WTC11 (cell line): ENCODE results near the gene BRD4. TPM values are rescaled to one million over a fixed set of nuclear protein-coding genes. Genes with fewer than 3 reads are reported as not detected.

Source experiments
- ATAC-seq: fragments of 200-7000 bp; cut with Tn5 transposase; 2 replicates; pipeline ENCODE4 v1.10.0; 2021; ENCODE audit warnings: mild to moderate bottlenecking, moderate library complexity
- CTCF ChIA-PET: fragments of 300-600 bp; sonication (Branson Sonifier 250); formaldehyde crosslinking; loops from one replicate; lab custom pipeline; 2021; ENCODE audit warnings: antibody characterized with exemption; lab: Charles Lee
- POLR2A ChIA-PET: fragments of 350-600 bp; sonication (Branson Sonifier 250); formaldehyde crosslinking; loops from one replicate; lab custom pipeline; 2021; ENCODE audit warnings: antibody characterized with exemption; lab: Charles Lee
- DNase-seq: peaks from one replicate; pipeline ENCODE4 v3.0.0; 2021; ENCODE audit warnings: low spot score
- H3K27ac Mint-ChIP-seq: 2 replicates; pipeline ENCODE4 v1.8.0; 2021; ENCODE audit warnings: mixed read lengths
- H3K27me3 Mint-ChIP-seq: 2 replicates; pipeline ENCODE4 v1.8.0; 2021; ENCODE audit warnings: low read depth, mild to moderate bottlenecking, moderate library complexity, mixed read lengths
- H3K36me3 Mint-ChIP-seq: 2 replicates; pipeline ENCODE4 v1.8.0; 2021; ENCODE audit warnings: mixed read lengths
- H3K4me1 Mint-ChIP-seq: 2 replicates; pipeline ENCODE4 v1.8.0; 2022; ENCODE audit warnings: mixed read lengths
- H3K4me3 Mint-ChIP-seq: 2 replicates; pipeline ENCODE4 v1.8.0; 2021; ENCODE audit warnings: mild to moderate bottlenecking, moderate library complexity, mixed read lengths
- H3K9me3 Mint-ChIP-seq: 2 replicates; pipeline ENCODE4 v1.8.0; 2021; ENCODE audit warnings: mixed read lengths
- CREB1 ChIP-seq: sonication (generic); formaldehyde crosslinking; IDR thresholded peaks from 2 replicates; pipeline ENCODE4 v1.8.0; 2023; ENCODE audit warnings: mild to moderate bottlenecking, missing genetic modification reagents
- ELF4 ChIP-seq: sonication (generic); formaldehyde crosslinking; IDR thresholded peaks from 2 replicates; pipeline ENCODE4 v1.8.1; 2022; ENCODE audit warnings: low read depth, mild to moderate bottlenecking, moderate library complexity, missing genetic modification reagents
- FOXK1 ChIP-seq: sonication (generic); formaldehyde crosslinking; IDR thresholded peaks from 2 replicates; pipeline ENCODE4 v1.8.0; 2022; ENCODE audit warnings: mild to moderate bottlenecking, moderate library complexity, missing genetic modification reagents
- FOXP1 ChIP-seq: sonication (generic); formaldehyde crosslinking; IDR thresholded peaks from 2 replicates; pipeline ENCODE4 v1.8.0; 2022; ENCODE audit warnings: missing genetic modification reagents, mild to moderate bottlenecking, moderate library complexity, borderline replicate concordance
- JAZF1 ChIP-seq: fragments of 250-450 bp; sonication (Bioruptor Pico); IDR thresholded peaks from 2 replicates; pipeline ENCODE4 v1.9.0; 2021; ENCODE audit warnings: moderate library complexity, mild to moderate bottlenecking, inconsistent platforms
- OVOL2 ChIP-seq: fragments of 250-450 bp; sonication (Bioruptor Pico); IDR thresholded peaks from 2 replicates; pipeline ENCODE4 v1.9.0; 2021; ENCODE audit warnings: mild to moderate bottlenecking, borderline replicate concordance
- ZNF138 ChIP-seq: sonication (generic); formaldehyde crosslinking; conservative IDR thresholded peaks from 2 replicates; pipeline ENCODE4 v1.8.1; 2022; ENCODE audit warnings: mild to moderate bottlenecking, moderate library complexity, missing genetic modification reagents
- ZNF423 ChIP-seq: fragments of 250-450 bp; sonication (Bioruptor Pico); IDR thresholded peaks from 2 replicates; pipeline ENCODE4 v2.1.2; 2022; ENCODE audit warnings: mild to moderate bottlenecking, moderate library complexity
- ZNF671 ChIP-seq: fragments of 250-450 bp; sonication (Bioruptor Pico); IDR thresholded peaks from 2 replicates; pipeline ENCODE4 v1.8.0; 2021; ENCODE audit warnings: mild to moderate bottlenecking
- total RNA-seq: library from RNA; stranded (reverse); gene quantifications from 3 replicates; pipeline ENCODE4 v1.2.3, GENCODE V29; 2021
- TF ChIP-seq, protein P1 (sequence below): sonication (generic); formaldehyde crosslinking; IDR thresholded peaks from 2 replicates; pipeline ENCODE4 v1.8.0; 2022; ENCODE audit warnings: missing genetic modification reagents
- TF ChIP-seq, protein P2 (sequence below): sonication (generic); formaldehyde crosslinking; IDR thresholded peaks from 2 replicates; pipeline ENCODE4 v1.8.0; 2022; ENCODE audit warnings: mild to moderate bottlenecking, missing genetic modification reagents
- TF ChIP-seq, protein P3 (sequence below): fragments of 250-450 bp; sonication (Bioruptor Pico); IDR thresholded peaks from 2 replicates; pipeline ENCODE4 v1.9.0; 2021; ENCODE audit warnings: mild to moderate bottlenecking
- TF ChIP-seq, protein P4 (sequence below): fragments of 250-450 bp; sonication (Bioruptor Pico); conservative IDR thresholded peaks from 2 replicates; pipeline ENCODE4 v1.9.0; 2021; ENCODE audit warnings: mild to moderate bottlenecking
- TF ChIP-seq, protein P5 (sequence below): sonication (generic); formaldehyde crosslinking; IDR thresholded peaks from 2 replicates; pipeline ENCODE4 v1.8.1; 2022; ENCODE audit warnings: missing genetic modification reagents, borderline replicate concordance
- TF ChIP-seq, protein P6 (sequence below): fragments of 200-600 bp; IDR thresholded peaks from 2 replicates; pipeline ENCODE4 v1.8.0; 2022; ENCODE audit warnings: antibody characterized with exemption

BRD4 gene
- total RNA-seq, 1 experiment from 2014 or later, result 128 TPM

DNA sequence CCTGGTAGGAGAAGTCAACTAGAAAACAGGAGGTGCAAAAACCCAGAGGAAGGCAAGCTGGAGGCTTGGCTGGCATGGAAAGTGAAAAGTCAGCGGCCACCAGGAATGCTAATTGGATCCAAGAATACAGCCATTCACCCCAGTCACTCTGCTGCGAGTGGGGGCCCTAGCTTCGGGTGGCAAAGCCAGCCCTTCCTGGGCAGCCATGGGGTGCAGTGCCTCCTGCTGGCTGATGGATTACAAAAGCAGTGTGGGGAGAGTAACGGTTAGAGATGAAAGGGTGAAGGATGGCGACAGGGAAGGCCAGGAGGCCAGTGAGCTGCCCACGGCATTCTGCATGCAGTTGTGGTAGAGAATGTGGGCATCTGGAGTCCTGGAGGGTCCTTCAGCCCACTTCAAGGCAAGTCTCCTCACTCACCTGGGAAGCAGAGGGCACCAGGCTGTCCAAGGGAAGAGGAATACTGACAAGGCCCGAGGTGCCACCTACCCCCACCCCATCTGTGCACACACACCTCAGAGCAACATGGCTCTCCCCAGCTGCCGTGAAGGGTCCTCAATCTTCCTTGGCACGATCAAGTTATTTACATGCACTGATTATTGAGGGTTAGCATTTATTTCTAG lies 79.8 kb downstream of the BRD4 start:
- H3K4me3 Mint-ChIP-seq, result no peak overlapping the region

DNA sequence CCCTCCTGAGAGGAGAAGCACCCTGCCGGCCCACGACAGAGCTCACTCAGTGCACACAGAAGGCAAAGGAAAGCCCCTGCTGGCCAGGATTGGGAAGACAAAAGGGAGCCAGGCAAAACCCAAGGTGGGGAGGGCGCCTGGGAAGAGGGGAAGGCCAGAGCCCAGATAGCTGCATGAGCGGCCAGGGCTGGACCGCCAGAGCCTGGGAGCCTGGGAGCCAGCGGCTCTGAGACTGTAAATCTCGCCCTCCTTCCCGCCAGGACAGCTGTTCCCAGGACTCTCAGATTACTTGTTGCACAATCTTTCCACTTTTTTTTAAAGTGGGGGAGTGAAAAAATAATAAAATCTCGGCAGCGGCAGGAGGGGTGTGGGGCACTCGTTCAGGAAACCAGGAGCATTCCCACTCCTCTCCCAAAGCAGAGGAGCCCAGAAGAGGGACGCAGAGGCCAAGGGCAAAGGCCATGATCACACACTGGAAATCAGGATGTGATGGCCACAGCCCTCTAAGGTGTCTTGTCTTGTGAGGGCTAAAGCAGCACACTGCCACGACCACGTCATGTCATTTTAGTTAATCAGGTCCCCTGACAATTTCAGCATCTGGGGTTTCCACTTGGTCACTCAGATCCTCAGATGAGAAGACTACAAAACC lies 80.5 kb downstream of the BRD4 start:
- peak; percentile 83 for DNase-seq
- TF ChIP-seq ZNF423 (CRISPR knock-in tag) (peak; percentile 35; the same call in 1 of the 2 replicates), JAZF1 (CRISPR knock-in tag) (no peak), CREB1 (no peak)
- TF ChIP-seq, all 79 proteins: peak for 1
- Mint-ChIP-seq H3K4me3 (no peak overlapping the region), H3K4me1 (peaks cover 16% of the 10 kb centered on the region), H3K27me3 (no peaks in the 10 kb centered on the region), H3K27ac (peak overlapping the region; percentile 89), H3K36me3 (peaks cover 61% of the 10 kb centered on the region), H3K9me3 (no peaks in the 10 kb centered on the region)
- CTCF ChIA-PET, result interaction anchor here (0.5 to 4.6 kb wide), 47 partner anchors 10 to 304 kb away, joined by 3 to 61 read pairs (median 5); partner anchors contain the start of genes AKAP8, AKAP8L, BRD4 and EPHX3
- POLR2A ChIA-PET, result no interaction called here
- peak; percentile 91 for ATAC-seq

More for the DNA sequence above, 79.8 kb downstream of the BRD4 start:
- ChIA-PET CTCF (interaction anchor here (0.7 to 4.6 kb wide), 39 partner anchors 10 to 303 kb away, joined by 3 to 61 read pairs (median 5); partner anchors contain the start of genes AKAP8, AKAP8L, BRD4 and EPHX3), POLR2A (no interaction called here)
- Mint-ChIP-seq H3K36me3 (peaks cover 68% of the 10 kb centered on the region), H3K4me1 (peaks cover 16% of the 10 kb centered on the region), H3K9me3 (no peaks in the 10 kb centered on the region), H3K27ac (peak overlapping the region; percentile 89), H3K27me3 (no peaks in the 10 kb centered on the region)
- ATAC-seq (peak; percentile 15; the same call in 1 of the 2 replicates), DNase-seq (peak; percentile 42)
- TF ChIP-seq, protein P1, sequence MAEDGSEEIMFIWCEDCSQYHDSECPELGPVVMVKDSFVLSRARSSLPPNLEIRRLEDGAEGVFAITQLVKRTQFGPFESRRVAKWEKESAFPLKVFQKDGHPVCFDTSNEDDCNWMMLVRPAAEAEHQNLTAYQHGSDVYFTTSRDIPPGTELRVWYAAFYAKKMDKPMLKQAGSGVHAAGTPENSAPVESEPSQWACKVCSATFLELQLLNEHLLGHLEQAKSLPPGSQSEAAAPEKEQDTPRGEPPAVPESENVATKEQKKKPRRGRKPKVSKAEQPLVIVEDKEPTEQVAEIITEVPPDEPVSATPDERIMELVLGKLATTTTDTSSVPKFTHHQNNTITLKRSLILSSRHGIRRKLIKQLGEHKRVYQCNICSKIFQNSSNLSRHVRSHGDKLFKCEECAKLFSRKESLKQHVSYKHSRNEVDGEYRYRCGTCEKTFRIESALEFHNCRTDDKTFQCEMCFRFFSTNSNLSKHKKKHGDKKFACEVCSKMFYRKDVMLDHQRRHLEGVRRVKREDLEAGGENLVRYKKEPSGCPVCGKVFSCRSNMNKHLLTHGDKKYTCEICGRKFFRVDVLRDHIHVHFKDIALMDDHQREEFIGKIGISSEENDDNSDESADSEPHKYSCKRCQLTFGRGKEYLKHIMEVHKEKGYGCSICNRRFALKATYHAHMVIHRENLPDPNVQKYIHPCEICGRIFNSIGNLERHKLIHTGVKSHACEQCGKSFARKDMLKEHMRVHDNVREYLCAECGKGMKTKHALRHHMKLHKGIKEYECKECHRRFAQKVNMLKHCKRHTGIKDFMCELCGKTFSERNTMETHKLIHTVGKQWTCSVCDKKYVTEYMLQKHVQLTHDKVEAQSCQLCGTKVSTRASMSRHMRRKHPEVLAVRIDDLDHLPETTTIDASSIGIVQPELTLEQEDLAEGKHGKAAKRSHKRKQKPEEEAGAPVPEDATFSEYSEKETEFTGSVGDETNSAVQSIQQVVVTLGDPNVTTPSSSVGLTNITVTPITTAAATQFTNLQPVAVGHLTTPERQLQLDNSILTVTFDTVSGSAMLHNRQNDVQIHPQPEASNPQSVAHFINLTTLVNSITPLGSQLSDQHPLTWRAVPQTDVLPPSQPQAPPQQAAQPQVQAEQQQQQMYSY, result no peak
- peak; percentile 11; the same call in 1 of the 2 replicates for TF ChIP-seq FOXP1 (CRISPR knock-in tag)

DNA sequence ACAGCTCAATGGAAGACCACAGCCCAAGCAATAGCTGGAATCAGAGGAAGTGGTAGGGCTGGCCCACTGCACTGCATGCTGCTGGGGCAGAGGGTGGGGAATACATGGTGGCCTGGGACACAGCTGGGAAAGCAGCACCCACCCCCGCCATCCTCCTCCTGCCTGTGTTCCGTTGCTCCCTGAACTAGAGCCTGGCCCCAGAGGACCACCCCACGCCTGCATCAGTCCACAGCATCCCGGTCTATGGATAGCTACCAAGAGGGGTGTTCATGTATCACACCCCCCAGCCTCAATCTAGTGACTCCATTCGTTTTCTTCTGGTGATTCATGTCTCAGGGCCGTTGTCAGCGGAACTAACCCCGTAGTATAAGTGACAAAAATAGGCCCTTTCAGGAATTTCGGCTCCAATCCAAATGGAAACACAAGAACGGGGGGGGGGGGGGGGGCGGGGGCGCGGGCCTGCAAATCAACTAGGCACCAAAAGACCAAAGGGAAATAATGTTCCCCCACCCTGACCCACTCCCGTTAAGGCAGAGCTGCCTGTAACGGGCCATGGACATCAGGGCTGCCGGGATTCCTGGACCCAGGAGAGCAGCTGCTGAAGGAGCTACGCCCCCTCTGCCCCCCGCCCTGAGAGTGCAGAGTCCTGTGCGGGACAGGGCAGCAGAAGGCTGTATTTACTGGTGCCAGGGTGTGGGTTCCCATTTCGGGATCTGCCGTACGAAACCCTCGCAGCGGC lies 81.2 kb downstream of the BRD4 start:
- no peak for DNase-seq
- H3K9me3 Mint-ChIP-seq, result no peaks in the 10 kb centered on the region
- H3K27ac Mint-ChIP-seq, result no peak overlapping the region
- peaks cover 16% of the 10 kb centered on the region for H3K4me1 Mint-ChIP-seq
- peaks cover 54% of the 10 kb centered on the region for H3K36me3 Mint-ChIP-seq
- ATAC-seq, result no peak
- ChIA-PET CTCF (interaction anchor here (0.5 to 4.6 kb wide), 46 partner anchors 10 to 305 kb away, joined by 3 to 61 read pairs (median 5); partner anchors contain the start of genes AKAP8, AKAP8L, BRD4 and EPHX3), POLR2A (no interaction called here)
- H3K4me3 Mint-ChIP-seq, result no peak overlapping the region
- no peaks in the 10 kb centered on the region for H3K27me3 Mint-ChIP-seq
- TF ChIP-seq JAZF1 (CRISPR knock-in tag), result no peak
- no peak for TF ChIP-seq ZNF671 (CRISPR knock-in tag)
- TF ChIP-seq ELF4 (CRISPR knock-in tag), result no peak
- TF ChIP-seq, protein P2, sequence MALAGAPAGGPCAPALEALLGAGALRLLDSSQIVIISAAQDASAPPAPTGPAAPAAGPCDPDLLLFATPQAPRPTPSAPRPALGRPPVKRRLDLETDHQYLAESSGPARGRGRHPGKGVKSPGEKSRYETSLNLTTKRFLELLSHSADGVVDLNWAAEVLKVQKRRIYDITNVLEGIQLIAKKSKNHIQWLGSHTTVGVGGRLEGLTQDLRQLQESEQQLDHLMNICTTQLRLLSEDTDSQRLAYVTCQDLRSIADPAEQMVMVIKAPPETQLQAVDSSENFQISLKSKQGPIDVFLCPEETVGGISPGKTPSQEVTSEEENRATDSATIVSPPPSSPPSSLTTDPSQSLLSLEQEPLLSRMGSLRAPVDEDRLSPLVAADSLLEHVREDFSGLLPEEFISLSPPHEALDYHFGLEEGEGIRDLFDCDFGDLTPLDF (CRISPR knock-in tag), result no peak
- TF ChIP-seq, protein P3, sequence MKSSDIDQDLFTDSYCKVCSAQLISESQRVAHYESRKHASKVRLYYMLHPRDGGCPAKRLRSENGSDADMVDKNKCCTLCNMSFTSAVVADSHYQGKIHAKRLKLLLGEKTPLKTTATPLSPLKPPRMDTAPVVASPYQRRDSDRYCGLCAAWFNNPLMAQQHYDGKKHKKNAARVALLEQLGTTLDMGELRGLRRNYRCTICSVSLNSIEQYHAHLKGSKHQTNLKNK, result no peak
- no peak for TF ChIP-seq ZNF138 (CRISPR knock-in tag)
- TF ChIP-seq OVOL2 (CRISPR knock-in tag), result no peak
- TF ChIP-seq, protein P4, sequence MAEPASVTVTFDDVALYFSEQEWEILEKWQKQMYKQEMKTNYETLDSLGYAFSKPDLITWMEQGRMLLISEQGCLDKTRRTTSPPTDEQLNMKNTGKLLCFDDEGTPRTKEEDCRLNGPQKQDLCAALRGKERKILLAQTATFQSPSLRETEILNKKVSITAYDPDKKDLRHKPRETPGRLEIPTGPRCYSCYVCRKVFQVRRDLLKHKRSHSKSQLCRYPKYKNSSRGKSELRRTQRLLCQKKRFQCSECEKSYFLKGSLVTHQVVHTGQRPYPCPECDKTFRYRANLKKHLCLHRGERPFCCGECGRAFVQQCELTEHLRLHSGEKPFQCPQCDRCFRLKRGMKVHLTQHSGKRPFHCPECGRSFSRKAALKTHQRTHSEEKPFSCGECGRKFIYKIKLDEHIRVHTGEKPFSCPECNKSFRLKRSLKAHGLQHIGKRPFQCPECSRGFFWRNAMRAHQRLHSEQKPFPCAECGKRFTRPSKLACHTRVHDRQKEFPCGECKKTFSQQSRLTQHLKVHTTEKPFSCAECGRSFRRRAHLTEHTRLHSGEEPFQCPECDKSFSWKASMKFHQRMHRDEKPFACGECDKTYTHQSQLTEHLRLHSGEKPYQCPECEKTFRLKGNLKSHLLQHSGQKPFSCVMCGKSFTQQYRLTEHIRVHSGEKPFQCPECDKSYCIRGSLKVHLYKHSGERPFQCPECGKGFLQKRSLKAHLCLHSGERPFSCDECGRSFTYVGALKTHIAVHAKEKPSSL, result no peak
- TF ChIP-seq, protein P5, sequence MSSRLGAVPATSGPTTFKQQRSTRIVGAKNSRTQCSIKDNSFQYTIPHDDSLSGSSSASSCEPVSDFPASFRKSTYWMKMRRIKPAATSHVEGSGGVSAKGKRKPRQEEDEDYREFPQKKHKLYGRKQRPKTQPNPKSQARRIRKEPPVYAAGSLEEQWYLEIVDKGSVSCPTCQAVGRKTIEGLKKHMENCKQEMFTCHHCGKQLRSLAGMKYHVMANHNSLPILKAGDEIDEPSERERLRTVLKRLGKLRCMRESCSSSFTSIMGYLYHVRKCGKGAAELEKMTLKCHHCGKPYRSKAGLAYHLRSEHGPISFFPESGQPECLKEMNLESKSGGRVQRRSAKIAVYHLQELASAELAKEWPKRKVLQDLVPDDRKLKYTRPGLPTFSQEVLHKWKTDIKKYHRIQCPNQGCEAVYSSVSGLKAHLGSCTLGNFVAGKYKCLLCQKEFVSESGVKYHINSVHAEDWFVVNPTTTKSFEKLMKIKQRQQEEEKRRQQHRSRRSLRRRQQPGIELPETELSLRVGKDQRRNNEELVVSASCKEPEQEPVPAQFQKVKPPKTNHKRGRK (CRISPR knock-in tag), result no peak
- TF ChIP-seq, protein P6, sequence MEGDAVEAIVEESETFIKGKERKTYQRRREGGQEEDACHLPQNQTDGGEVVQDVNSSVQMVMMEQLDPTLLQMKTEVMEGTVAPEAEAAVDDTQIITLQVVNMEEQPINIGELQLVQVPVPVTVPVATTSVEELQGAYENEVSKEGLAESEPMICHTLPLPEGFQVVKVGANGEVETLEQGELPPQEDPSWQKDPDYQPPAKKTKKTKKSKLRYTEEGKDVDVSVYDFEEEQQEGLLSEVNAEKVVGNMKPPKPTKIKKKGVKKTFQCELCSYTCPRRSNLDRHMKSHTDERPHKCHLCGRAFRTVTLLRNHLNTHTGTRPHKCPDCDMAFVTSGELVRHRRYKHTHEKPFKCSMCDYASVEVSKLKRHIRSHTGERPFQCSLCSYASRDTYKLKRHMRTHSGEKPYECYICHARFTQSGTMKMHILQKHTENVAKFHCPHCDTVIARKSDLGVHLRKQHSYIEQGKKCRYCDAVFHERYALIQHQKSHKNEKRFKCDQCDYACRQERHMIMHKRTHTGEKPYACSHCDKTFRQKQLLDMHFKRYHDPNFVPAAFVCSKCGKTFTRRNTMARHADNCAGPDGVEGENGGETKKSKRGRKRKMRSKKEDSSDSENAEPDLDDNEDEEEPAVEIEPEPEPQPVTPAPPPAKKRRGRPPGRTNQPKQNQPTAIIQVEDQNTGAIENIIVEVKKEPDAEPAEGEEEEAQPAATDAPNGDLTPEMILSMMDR, result no peak
- no peak for TF ChIP-seq FOXK1 (CRISPR knock-in tag)
